Memory B cell (primary cell): ENCODE measurements around the gene SEMA3G.

Source experiments
- ATAC-seq: fragments of 150-1000 bp; cut with Tn5 transposase; 2 replicates; pipeline ENCODE4 v1.10.0; 2021; ENCODE audit warnings: low read depth, mild to moderate bottlenecking, moderate library complexity
- DNase-seq, 2 donors: peaks; one replicate each; pipeline ENCODE4 v3.0.0; 2022; ENCODE audit warnings: low spot score in 2 of 2
- H3K27ac Mint-ChIP-seq: one replicate; pipeline ENCODE4 v1.8.0; 2022; ENCODE audit warnings: mild to moderate bottlenecking, moderate library complexity, mixed read lengths
- H3K27me3 Mint-ChIP-seq: one replicate; pipeline ENCODE4 v1.8.0; 2022; ENCODE audit warnings: mixed read lengths
- H3K36me3 Mint-ChIP-seq: one replicate; pipeline ENCODE4 v1.8.0; 2022; ENCODE audit warnings: mild to moderate bottlenecking, mixed read lengths
- H3K4me1 Mint-ChIP-seq: one replicate; pipeline ENCODE4 v1.8.0; 2022; ENCODE audit warnings: mixed read lengths
- H3K4me3 Mint-ChIP-seq: one replicate; pipeline ENCODE4 v1.8.0; 2022; ENCODE audit warnings: mild to moderate bottlenecking, moderate library complexity, mixed read lengths
- H3K9me3 Mint-ChIP-seq: one replicate; pipeline ENCODE4 v1.8.0; 2022; ENCODE audit warnings: mixed read lengths

SEMA3G gene

GRCh38 chr3:52444860-52445793, at the start of gene SEMA3G:
Gene SEMA3G (minus strand): TSS chr3:52445103. CDS start chr3:52445027, 76 bp downstream.
- no peak within 1 kb of the TSS for H3K27ac Mint-ChIP-seq
- H3K36me3 Mint-ChIP-seq = no peaks in the 10 kb centered on the region
- peaks cover 3% of the 10 kb centered on the region for H3K27me3 Mint-ChIP-seq
- peaks cover 16% of the 10 kb centered on the region for H3K4me1 Mint-ChIP-seq
- ATAC-seq = peak; percentile 95
- H3K4me3 Mint-ChIP-seq = no peak within 1 kb of the TSS
- DNase-seq = peak; percentile 60 to 63
- no peaks in the 10 kb centered on the region for H3K9me3 Mint-ChIP-seq

- Mint-ChIP-seq H3K4me3 (no peak overlapping the region), H3K4me1 (peaks cover 14% of the 10 kb centered on the region), H3K27ac (no peak overlapping the region), H3K27me3 (no peaks in the 10 kb centered on the region), H3K36me3 (peaks cover 7% of the 10 kb centered on the region), H3K9me3 (no peaks in the 10 kb centered on the region)
- ATAC-seq (no peak), DNase-seq (no peak)
Measured at GRCh38 chr3:52494445-52494844, 49.5 kb upstream of the SEMA3G start.

DNA sequence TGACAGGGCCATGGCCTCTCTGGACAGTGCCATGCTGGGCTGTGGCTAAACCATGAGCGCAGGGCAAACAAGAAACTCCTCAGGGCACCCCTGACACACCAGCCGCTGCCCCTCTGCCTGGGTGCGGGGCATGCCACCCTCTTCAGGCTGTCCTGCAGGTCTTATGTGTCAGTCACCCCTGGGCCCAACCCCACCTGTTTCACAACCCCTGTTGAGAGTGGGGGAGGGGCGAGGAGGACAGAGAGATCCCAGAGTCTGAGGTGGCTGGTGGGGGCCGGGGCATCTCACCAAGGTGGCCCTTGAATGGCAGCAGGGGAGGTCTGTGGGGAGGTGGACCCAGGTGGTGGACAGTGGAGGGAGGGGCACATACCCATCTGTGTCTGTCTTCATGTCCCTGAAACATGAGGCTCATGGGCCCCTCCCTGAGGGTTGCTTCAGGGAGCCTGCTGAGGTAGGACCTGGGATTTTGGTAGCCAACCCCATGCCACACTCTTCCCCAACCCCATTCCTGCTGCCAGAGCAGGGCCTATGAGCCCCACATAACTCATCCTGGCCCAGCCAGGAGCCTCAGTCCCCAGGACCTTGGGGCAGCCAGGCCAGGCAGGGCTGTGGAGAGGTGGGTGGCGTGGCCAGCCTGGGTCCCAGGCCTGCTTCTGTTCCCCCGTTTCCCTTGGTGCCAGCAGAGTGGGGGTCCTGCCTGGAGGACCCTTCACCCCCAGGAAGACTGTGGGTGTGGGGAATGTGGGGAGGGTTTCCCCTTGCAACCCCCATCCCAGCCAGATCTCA, 48.5 kb upstream of the SEMA3G start:
- no peak overlapping the region for H3K4me3 Mint-ChIP-seq
- H3K27me3 Mint-ChIP-seq = no peaks in the 10 kb centered on the region
- peaks cover 7% of the 10 kb centered on the region for H3K36me3 Mint-ChIP-seq
- H3K4me1 Mint-ChIP-seq = peaks cover 4% of the 10 kb centered on the region
- no peak for DNase-seq
- H3K27ac Mint-ChIP-seq = no peak overlapping the region
- ATAC-seq = no peak
- H3K9me3 Mint-ChIP-seq = no peaks in the 10 kb centered on the region

- H3K9me3 Mint-ChIP-seq = no peaks in the 10 kb centered on the region
- H3K4me3 Mint-ChIP-seq = no peak overlapping the region
- peaks cover 13% of the 10 kb centered on the region for H3K36me3 Mint-ChIP-seq
- H3K27ac Mint-ChIP-seq = no peak overlapping the region
- ATAC-seq = no peak
- DNase-seq = no peak
- no peaks in the 10 kb centered on the region for H3K27me3 Mint-ChIP-seq
- peaks cover 4% of the 10 kb centered on the region for H3K4me1 Mint-ChIP-seq
Measured at GRCh38 chr3:52492059-52492458, 47.2 kb upstream of the SEMA3G start.

- Mint-ChIP-seq H3K4me1 (peaks cover 4% of the 10 kb centered on the region), H3K4me3 (no peak overlapping the region), H3K9me3 (no peaks in the 10 kb centered on the region), H3K27ac (no peak overlapping the region), H3K36me3 (peaks cover 16% of the 10 kb centered on the region), H3K27me3 (no peaks in the 10 kb centered on the region)
- no peak for DNase-seq
- no peak for ATAC-seq
Measured at GRCh38 chr3:52490939-52491526, 46.1 kb upstream of the SEMA3G start.

- H3K9me3 Mint-ChIP-seq = no peaks in the 10 kb centered on the region
- H3K4me1 Mint-ChIP-seq = peaks cover 4% of the 10 kb centered on the region
- no peak for DNase-seq
- no peak for ATAC-seq
- peaks cover 18% of the 10 kb centered on the region for H3K36me3 Mint-ChIP-seq
- no peak overlapping the region for H3K4me3 Mint-ChIP-seq
- H3K27me3 Mint-ChIP-seq = no peaks in the 10 kb centered on the region
- no peak overlapping the region for H3K27ac Mint-ChIP-seq
Measured at GRCh38 chr3:52490035-52490938, 45.4 kb upstream of the SEMA3G start.

DNA sequence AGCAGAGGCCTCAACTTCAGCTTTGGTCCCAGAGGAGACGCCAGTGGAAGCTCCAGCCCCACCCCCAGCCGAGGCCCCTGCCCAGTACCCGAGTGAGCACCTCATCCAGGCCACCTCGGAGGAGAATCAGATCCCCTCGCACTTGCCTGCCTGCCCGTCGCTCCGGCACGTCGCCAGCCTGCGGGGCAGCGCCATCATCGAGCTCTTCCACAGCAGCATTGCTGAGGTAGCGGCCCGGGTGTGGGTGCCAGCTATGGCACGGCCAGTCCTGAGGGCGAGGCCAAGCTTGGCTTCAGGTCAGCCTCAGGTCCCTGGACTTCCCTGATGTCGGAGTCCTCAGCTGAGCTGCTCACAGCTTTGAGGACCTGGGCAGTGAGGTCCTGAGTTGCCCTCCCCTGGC, 44.5 kb upstream of the SEMA3G start:
- no peak for DNase-seq
- H3K27ac Mint-ChIP-seq = no peak overlapping the region
- peaks cover 18% of the 10 kb centered on the region for H3K36me3 Mint-ChIP-seq
- H3K4me3 Mint-ChIP-seq = no peak overlapping the region
- no peaks in the 10 kb centered on the region for H3K9me3 Mint-ChIP-seq
- no peak for ATAC-seq
- peaks cover 2% of the 10 kb centered on the region for H3K4me1 Mint-ChIP-seq
- no peaks in the 10 kb centered on the region for H3K27me3 Mint-ChIP-seq

GRCh38 chr3:52488746-52489145, 43.8 kb upstream of the SEMA3G start:
- no peaks in the 10 kb centered on the region for H3K4me1 Mint-ChIP-seq
- no peak for DNase-seq
- ATAC-seq = no peak
- H3K4me3 Mint-ChIP-seq = no peak overlapping the region
- H3K27ac Mint-ChIP-seq = no peak overlapping the region
- peaks cover 18% of the 10 kb centered on the region for H3K36me3 Mint-ChIP-seq
- no peaks in the 10 kb centered on the region for H3K9me3 Mint-ChIP-seq
- no peaks in the 10 kb centered on the region for H3K27me3 Mint-ChIP-seq

DNA sequence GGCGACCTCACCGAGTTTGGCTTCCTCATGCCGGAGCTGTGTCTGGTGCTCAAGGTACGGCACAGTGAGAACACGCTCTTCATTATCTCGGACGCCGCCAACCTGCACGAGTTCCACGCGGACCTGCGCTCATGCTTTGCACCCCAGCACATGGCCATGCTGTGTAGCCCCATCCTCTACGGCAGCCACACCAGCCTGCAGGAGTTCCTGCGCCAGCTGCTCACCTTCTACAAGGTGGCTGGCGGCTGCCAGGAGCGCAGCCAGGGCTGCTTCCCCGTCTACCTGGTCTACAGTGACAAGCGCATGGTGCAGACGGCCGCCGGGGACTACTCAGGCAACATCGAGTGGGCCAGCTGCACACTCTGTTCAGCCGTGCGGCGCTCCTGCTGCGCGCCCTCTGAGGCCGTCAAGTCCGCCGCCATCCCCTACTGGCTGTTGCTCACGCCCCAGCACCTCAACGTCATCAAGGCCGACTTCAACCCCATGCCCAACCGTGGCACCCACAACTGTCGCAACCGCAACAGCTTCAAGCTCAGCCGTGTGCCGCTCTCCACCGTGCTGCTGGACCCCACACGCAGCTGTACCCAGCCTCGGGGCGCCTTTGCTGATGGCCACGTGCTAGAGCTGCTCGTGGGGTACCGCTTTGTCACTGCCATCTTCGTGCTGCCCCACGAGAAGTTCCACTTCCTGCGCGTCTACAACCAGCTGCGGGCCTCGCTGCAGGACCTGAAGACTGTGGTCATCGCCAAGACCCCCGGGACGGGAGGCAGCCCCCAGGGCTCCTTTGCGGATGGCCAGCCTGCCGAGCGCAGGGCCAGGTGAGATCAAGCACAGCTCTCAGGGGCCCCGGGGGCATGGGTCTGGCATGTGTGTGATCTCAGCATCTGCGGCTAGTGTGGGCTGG, 43.1 kb upstream of the SEMA3G start:
- ATAC-seq (no peak), DNase-seq (no peak)
- Mint-ChIP-seq H3K27me3 (no peaks in the 10 kb centered on the region), H3K9me3 (no peaks in the 10 kb centered on the region), H3K4me3 (no peak overlapping the region), H3K36me3 (peaks cover 18% of the 10 kb centered on the region), H3K27ac (no peak overlapping the region), H3K4me1 (no peaks in the 10 kb centered on the region)

DNA sequence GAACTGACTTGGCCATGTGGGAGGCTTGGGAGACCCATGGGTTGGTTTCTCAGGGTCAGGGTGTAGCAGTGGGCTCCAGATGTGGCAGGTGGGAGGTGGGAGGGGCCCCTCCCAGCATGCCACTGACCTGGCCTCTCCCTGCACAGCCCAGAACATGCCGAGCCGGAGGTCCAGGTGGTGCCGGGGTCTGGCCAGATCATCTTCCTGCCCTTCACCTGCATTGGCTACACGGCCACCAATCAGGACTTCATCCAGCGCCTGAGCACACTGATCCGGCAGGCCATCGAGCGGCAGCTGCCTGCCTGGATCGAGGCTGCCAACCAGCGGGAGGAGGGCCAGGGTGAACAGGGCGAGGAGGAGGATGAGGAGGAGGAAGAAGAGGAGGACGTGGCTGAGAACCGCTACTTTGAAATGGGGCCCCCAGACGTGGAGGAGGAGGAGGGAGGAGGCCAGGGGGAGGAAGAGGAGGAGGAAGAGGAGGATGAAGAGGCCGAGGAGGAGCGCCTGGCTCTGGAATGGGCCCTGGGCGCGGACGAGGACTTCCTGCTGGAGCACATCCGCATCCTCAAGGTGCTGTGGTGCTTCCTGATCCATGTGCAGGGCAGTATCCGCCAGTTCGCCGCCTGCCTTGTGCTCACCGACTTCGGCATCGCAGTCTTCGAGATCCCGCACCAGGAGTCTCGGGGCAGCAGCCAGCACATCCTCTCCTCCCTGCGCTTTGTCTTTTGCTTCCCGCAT, 42.3 kb upstream of the SEMA3G start:
- Mint-ChIP-seq H3K27me3 (no peaks in the 10 kb centered on the region), H3K4me1 (no peaks in the 10 kb centered on the region), H3K36me3 (peaks cover 17% of the 10 kb centered on the region), H3K4me3 (no peak overlapping the region), H3K27ac (no peak overlapping the region), H3K9me3 (no peaks in the 10 kb centered on the region)
- no peak for DNase-seq
- no peak for ATAC-seq

DNA sequence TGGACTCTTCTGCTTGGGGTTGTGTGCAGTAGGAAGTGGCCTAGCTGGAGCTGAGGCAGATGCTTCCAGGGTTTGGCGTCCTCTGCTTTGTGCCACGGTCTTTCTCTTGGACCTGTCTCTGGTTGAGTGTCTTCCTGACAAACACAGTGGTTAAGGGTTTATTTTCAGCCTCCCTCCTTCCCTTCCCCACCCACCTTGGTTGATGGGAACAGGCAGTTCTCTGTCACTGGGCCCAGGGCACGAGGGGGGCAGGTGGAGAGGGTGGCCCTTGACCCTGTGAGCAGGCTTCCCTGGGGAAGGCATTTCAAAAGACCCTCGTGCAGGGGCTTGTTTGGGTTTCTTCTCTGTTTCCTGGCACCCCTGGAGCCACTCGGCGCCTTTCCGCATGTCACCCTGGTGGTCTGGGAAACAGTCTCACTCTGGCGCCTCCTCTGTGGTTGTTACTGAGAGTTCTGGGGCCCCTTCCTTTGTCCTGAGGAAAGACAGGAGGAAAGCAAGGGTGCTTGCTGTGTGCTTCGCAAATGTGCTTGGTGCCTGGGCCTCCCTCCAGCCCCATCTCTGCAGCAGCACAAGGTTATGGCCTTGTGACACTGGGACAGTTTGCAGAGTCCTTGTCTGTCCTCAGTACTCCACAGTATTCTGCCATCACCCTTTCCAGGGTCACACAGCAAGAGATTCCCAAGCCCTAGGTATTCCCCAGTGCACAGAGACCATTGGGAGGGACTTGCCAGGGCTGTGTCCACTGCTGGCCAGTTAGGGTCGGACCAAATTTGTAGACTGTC, 40.0 kb upstream of the SEMA3G start:
- DNase-seq = no peak
- Mint-ChIP-seq H3K27me3 (no peaks in the 10 kb centered on the region), H3K9me3 (no peaks in the 10 kb centered on the region), H3K36me3 (peaks cover 24% of the 10 kb centered on the region), H3K27ac (no peak overlapping the region), H3K4me3 (no peak overlapping the region), H3K4me1 (no peaks in the 10 kb centered on the region)
- no peak for ATAC-seq
